IMR-90 (cell line): Measurements from ENCODE around the gene UCP3. TPM values are rescaled to one million over a fixed set of nuclear protein-coding genes. Genes with fewer than 3 reads are reported as not detected.

Source experiments
- ATAC-seq: fragments of 200-7000 bp; cut with Tn5 transposase; 2 replicates; pipeline ENCODE4 v1.9.1; 2020; ENCODE audit warnings: low read depth, mild to moderate bottlenecking, moderate library complexity
- BruUV-seq: library from RNA; stranded (reverse); fragments of 400-500 nt; replicated peaks from 2 replicates; lab custom pipeline; 2021; lab: Mats Ljungman, UMichigan
- CTCF ChIA-PET: fragments of 300-600 bp; formaldehyde crosslinking; extraction: SDS; loops from one replicate; lab custom pipeline; 2021; ENCODE audit warnings: antibody characterized with exemption; lab: Yijun Ruan, JAX
- POLR2A ChIA-PET: fragments of 300-600 bp; sonication (Branson Sonifier 250); formaldehyde crosslinking; loops from one replicate; lab custom pipeline; 2022; ENCODE audit warnings: antibody characterized with exemption; ENCODE audit not compliant: unreplicated experiment; lab: Charles Lee
- DNase-seq: peaks from one replicate; pipeline ENCODE4 v3.0.0; 2013
- H2AFZ ChIP-seq: replicated peaks from 2 replicates; pipeline ENCODE3; 2013; ENCODE audit warnings: low read length, mild to moderate bottlenecking; ENCODE audit not compliant: poor library complexity
- H2AK5ac ChIP-seq: 2 replicates; pipeline ENCODE4 v1.6.1; 2013; ENCODE audit warnings: low read depth, low read length, inconsistent platforms
- H2AK9ac ChIP-seq: replicated peaks from 2 replicates; pipeline ENCODE3; 2013; ENCODE audit warnings: mild to moderate bottlenecking, low read depth, low read length, moderate library complexity; ENCODE audit not compliant: poor library complexity
- H2BK120ac ChIP-seq: 2 replicates; pipeline ENCODE4 v1.6.1; 2013; ENCODE audit warnings: low read depth, low read length, inconsistent platforms
- H2BK15ac ChIP-seq: 3 replicates; pipeline ENCODE4 v1.6.1; 2013; ENCODE audit warnings: low read depth, low read length, inconsistent platforms
- H2BK20ac ChIP-seq: 2 replicates; pipeline ENCODE4 v1.6.1; 2013; ENCODE audit warnings: low read depth, mild to moderate bottlenecking, inconsistent platforms, low read length, moderate library complexity
- H2BK5ac ChIP-seq: 2 replicates; pipeline ENCODE4 v1.6.1; 2013; ENCODE audit warnings: mild to moderate bottlenecking, low read depth, low read length, inconsistent platforms; ENCODE audit not compliant: poor library complexity, severe bottlenecking
- H3K14ac ChIP-seq: replicated peaks from 2 replicates; pipeline ENCODE4 v1.6.1; 2013; ENCODE audit warnings: low read depth, low read length, inconsistent platforms
- H3K18ac ChIP-seq: 2 replicates; pipeline ENCODE4 v1.6.1; 2013; ENCODE audit warnings: low read depth, low read length, control low read depth
- H3K23ac ChIP-seq: 2 replicates; pipeline ENCODE4 v1.6.1; 2013; ENCODE audit warnings: low read depth, low read length, inconsistent platforms
- H3K27ac ChIP-seq: 2 replicates; pipeline ENCODE4 v1.5.1; 2013; ENCODE audit warnings: mild to moderate bottlenecking, control low read depth, low read length; ENCODE audit not compliant: insufficient read depth
- H3K27me3 ChIP-seq: 2 replicates; pipeline ENCODE4 v1.6.1; 2013; ENCODE audit warnings: low read length; ENCODE audit not compliant: control insufficient read depth, insufficient read depth
- H3K36me3 ChIP-seq: 2 replicates; pipeline ENCODE4 v1.6.1; 2013; ENCODE audit warnings: low read length, mixed read lengths; ENCODE audit not compliant: control insufficient read depth, insufficient read depth
- H3K4ac ChIP-seq: 2 replicates; pipeline ENCODE4 v1.6.1; 2013; ENCODE audit warnings: low read depth, low read length, inconsistent platforms
- H3K4me1 ChIP-seq: 2 replicates; pipeline ENCODE4 v1.6.1; 2013; ENCODE audit warnings: low read length, mixed read lengths; ENCODE audit not compliant: control insufficient read depth, insufficient read depth
- H3K4me2 ChIP-seq: 2 replicates; pipeline ENCODE4 v1.6.1; 2013; ENCODE audit warnings: low read depth, mild to moderate bottlenecking, control low read depth, low read length, moderate library complexity
- H3K4me3 ChIP-seq: 2 replicates; pipeline ENCODE4 v1.5.1; 2013; ENCODE audit warnings: low read depth, mild to moderate bottlenecking, control low read depth, low read length, moderate library complexity; ENCODE audit not compliant: insufficient read depth
- H3K56ac ChIP-seq: 2 replicates; pipeline ENCODE4 v1.6.1; 2013; ENCODE audit warnings: low read length, inconsistent platforms; ENCODE audit not compliant: insufficient read depth; ENCODE audit errors: extremely low read depth
- H3K79me1 ChIP-seq, 2 experiments: 2 replicates each; pipeline ENCODE4 v1.6.1; 2013; ENCODE audit warnings: low read length in 2 of 2, inconsistent platforms in 1 of 2, low read depth in 1 of 2
- H3K9ac ChIP-seq: 2 replicates; pipeline ENCODE4 v1.6.1; 2013; ENCODE audit warnings: low read depth, low read length, control low read depth
- H3K9me1 ChIP-seq: 2 replicates; pipeline ENCODE4 v1.6.1; 2013; ENCODE audit warnings: low read length, inconsistent platforms; ENCODE audit not compliant: insufficient read depth
- H3K9me3 ChIP-seq: 2 replicates; pipeline ENCODE4 v1.6.1; 2013; ENCODE audit warnings: low read length; ENCODE audit not compliant: control insufficient read depth, insufficient read depth
- H4K20me1 ChIP-seq: 2 replicates; pipeline ENCODE4 v1.6.1; 2013; ENCODE audit warnings: low read length, inconsistent platforms; ENCODE audit not compliant: insufficient read depth
- H4K5ac ChIP-seq: 2 replicates; pipeline ENCODE4 v1.6.1; 2013; ENCODE audit warnings: mild to moderate bottlenecking, low read depth, low read length, control low read depth
- H4K8ac ChIP-seq, 2 experiments: 2 replicates each; pipeline ENCODE4 v1.6.1; 2013; ENCODE audit warnings: low read depth in 2 of 2, low read length in 2 of 2, control low read depth in 1 of 2, inconsistent platforms in 1 of 2
- H4K91ac ChIP-seq: 2 replicates; pipeline ENCODE4 v1.6.1; 2013; ENCODE audit warnings: low read depth, low read length, inconsistent platforms; ENCODE audit not compliant: insufficient read depth
- NFE2L2 ChIP-seq: fragments of 150-350 bp; IDR thresholded peaks from 2 replicates; pipeline ENCODE4 v1.6.1; 2016; ENCODE audit warnings: low read depth, mild to moderate bottlenecking, low read length
- RAD21 ChIP-seq: IDR thresholded peaks from 2 replicates; pipeline ENCODE4 v1.6.1; 2012; ENCODE audit warnings: low read length, improper control_type of control experiment
- RFX5 ChIP-seq: IDR thresholded peaks from 2 replicates; pipeline ENCODE4 v1.8.0; 2012; ENCODE audit warnings: low read depth, mild to moderate bottlenecking, low read length, moderate library complexity
- WGBS, 2 experiments: methylation state at CpG; one replicate each; pipeline versions ENCODE4 v1.1.5 to v1.1.7; 2013; ENCODE audit warnings: missing lambda C conversion rate in 2 of 2; ENCODE audit not compliant: insufficient read length in 1 of 2; ENCODE audit errors: extremely low coverage in 2 of 2; 5-methylcytosine and 5-hydroxymethylcytosine counted together
- dilution Hi-C: fragments of 300-500 bp; cut with HindIII; formaldehyde crosslinking; loops from one replicate; pipeline ENCODE4 v1.14.3; 2018; ENCODE audit warnings: low sequenced_read_pairs; ENCODE audit not compliant: unreplicated experiment
- in situ Hi-C: fragments of 300-500 bp; cut with MboI; formaldehyde crosslinking; loops from 3 replicates; pipeline ENCODE4 v1.14.3; 2019; ENCODE audit warnings: low sequenced_read_pairs, inconsistent platforms, mixed read lengths
- intact Hi-C: fragments of 100-400 bp; cut with micrococcal nuclease; formaldehyde crosslinking; loops from 2 replicates; pipeline ENCODE4 v1.10.0; 2022
- polyA plus RNA-seq, 3 experiments: library from polyadenylated mRNA; depleted of rRNA; stranded (reverse); fragments of >200 nt; gene quantifications; 2 replicates each; pipeline ENCODE4 v1.2.3, GENCODE V29; 2012; ENCODE audit warnings: low replicate concordance in 1 of 3
- total RNA-seq: library from RNA; depleted of rRNA; stranded (reverse); fragments of >200 nt; gene quantifications from 2 replicates; pipeline ENCODE4 v1.2.3, GENCODE V29; 2012

Gene UCP3
- total and polyA plus RNA-seq, 2 of the 4 experiments (the other 2 are of a cell fraction) = under 0.01 to 0.80 TPM

DNA sequence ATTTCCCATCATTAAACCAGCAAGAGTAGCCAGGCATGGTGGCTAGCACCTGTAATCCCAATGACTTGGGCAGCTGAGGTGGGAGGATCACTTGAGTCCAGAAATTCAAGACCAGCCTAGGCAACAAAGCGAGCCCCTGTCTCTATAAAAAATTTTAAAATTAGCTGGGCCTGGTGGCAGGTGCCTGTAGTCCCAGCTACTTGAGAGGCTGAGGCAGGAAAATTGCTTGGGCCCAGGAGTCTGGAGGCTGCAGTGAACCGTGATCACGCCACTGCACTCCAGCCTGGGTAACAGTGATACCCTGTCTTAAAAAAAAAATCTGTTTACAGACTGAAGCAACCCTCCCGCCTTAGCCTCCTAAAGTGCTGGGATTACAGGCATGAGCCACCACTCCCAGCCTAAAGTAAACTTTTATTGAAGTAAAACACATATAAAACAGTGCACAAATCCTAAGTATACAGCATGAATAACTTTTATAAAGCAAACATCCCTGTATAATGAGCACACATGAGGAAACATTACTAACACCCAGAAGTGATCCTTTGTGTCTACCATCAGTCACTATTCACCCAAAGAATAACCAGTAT is 12.6 kb downstream of the UCP3 start:
- Histone ChIP-seq H4K5ac (no peak overlapping the region), H2AK5ac (no peak overlapping the region), H3K14ac (no peak overlapping the region), H3K4me3 (no peak overlapping the region), H2BK5ac (no peak overlapping the region), H2AK9ac (no peak overlapping the region), H3K56ac (no peak overlapping the region), H3K9me1 (0 out of 2 replicates have a peak, but pooled peaks cover 2% of the 10 kb centered on the region), H3K23ac (no peak overlapping the region), H3K27ac (no peak overlapping the region), H2AFZ (no peak overlapping the region), H3K79me1 (no peaks in the 10 kb centered on the region), H3K4me1 (no peaks in the 10 kb centered on the region), H3K9me3 (no peaks in the 10 kb centered on the region), H2BK15ac (no peak overlapping the region), H4K20me1 (no peaks in the 10 kb centered on the region), H3K4me2 (no peak overlapping the region), H3K9ac (no peak overlapping the region), H3K27me3 (no peaks in the 10 kb centered on the region; the same call in 1 of the 2 replicates), H4K91ac (no peak overlapping the region), H3K36me3 (no peaks in the 10 kb centered on the region), H3K18ac (no peak overlapping the region), H2BK20ac (no peak overlapping the region), H2BK120ac (no peak overlapping the region), H4K8ac (no peak overlapping the region), H3K4ac (no peak overlapping the region)
- no TSS peak for BruUV-seq
- POLR2A ChIA-PET = no interaction called here
- dilution Hi-C loops (no loop called here), intact Hi-C loops (no loop called here), in situ Hi-C loops (no loop called here)
- DNase-seq (no peak), ATAC-seq (no peak)
- no peak for TF ChIP-seq NFE2L2
- TF ChIP-seq RFX5 = no peak
- no peak for TF ChIP-seq RAD21
- 77% methylated on average over 3 of the region's 4 CpGs; no CpG with 5 or more reads in 1 of the 2 experiments for WGBS, 2 experiments
- CTCF ChIA-PET = no interaction called here
